ENCODE data around the gene PDE3A. TPM values are rescaled to one million over a fixed set of nuclear protein-coding genes. Genes with fewer than 3 reads are reported as not detected.
"Not testable (repeated sequence)": the region's sequence is repeated elsewhere in the genome, so short reads cannot be mapped to it uniquely, and the experiment has no call there.

PDE3A gene
- total RNA-seq, result 161 TPM
- long read RNA-seq, full-length matches to known transcripts, result 91 of 154 reads
- long read RNA-seq, partial matches to known transcripts, result 32 of 154 reads
- long read RNA-seq, other reads (novel, unspliced or antisense), result 31 of 154 reads

DNA sequence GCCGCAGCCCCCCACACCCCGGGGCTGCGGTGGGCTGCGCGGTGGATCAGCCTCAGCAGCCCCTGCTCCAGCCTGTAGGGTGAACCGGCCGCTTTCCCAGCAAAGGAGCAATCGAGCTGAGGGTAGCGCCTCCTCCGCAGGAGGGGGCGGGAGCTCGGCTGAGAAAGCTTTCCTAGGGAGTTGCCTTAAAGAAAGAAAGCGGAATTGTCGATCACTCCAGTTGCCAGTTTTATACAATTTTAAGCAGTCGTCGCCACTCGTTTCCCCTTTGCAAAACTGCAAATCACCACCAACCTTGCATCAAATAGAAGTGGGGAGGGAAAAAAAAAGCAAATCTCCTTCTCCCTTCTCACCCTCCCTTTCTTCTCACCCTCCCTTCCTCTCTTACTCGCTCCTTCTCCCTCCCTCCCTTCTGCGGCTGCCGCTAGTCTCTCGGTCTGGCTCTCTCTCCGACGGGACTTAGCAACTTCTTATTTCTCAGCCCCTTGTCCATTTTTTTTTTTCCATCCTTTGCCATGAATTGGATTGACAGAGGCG is at the start of gene PDE3A:
Gene PDE3A (plus strand): TSS at position 424 of the 537 bp plus-strand sequence. CDS start 748 bp downstream, outside the sequence.
- TF ChIP-seq, protein P1, sequence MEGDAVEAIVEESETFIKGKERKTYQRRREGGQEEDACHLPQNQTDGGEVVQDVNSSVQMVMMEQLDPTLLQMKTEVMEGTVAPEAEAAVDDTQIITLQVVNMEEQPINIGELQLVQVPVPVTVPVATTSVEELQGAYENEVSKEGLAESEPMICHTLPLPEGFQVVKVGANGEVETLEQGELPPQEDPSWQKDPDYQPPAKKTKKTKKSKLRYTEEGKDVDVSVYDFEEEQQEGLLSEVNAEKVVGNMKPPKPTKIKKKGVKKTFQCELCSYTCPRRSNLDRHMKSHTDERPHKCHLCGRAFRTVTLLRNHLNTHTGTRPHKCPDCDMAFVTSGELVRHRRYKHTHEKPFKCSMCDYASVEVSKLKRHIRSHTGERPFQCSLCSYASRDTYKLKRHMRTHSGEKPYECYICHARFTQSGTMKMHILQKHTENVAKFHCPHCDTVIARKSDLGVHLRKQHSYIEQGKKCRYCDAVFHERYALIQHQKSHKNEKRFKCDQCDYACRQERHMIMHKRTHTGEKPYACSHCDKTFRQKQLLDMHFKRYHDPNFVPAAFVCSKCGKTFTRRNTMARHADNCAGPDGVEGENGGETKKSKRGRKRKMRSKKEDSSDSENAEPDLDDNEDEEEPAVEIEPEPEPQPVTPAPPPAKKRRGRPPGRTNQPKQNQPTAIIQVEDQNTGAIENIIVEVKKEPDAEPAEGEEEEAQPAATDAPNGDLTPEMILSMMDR (IDR thresholded peaks at IDR 0.05; ENCODE audit: borderline replicate concordance), result peak; percentile 50
- H3K27me3 ChIP-seq (ENCODE audit: low read depth), result no peaks in the 10 kb centered on the region
- intact Hi-C loops (cut with micrococcal nuclease), result no loop called here
- H3K36me3 ChIP-seq, result no peaks in the 10 kb centered on the region
- peak within 1 kb of the TSS; percentile 82 for H3K4me3 ChIP-seq
- no peaks in the 10 kb centered on the region for H3K9me3 ChIP-seq (replicated peaks)
- peak within 1 kb of the TSS; percentile 98 for H3K27ac ChIP-seq (replicated peaks)
- peaks cover 65% of the 10 kb centered on the region for H3K4me1 ChIP-seq
- peak; percentile 74 for DNase-seq

GRCh38 chr12:20319366-20319765 is 49.0 kb upstream of the PDE3A start:
- Histone ChIP-seq H3K27me3 (ENCODE audit: low read depth) (no peaks in the 10 kb centered on the region), H3K4me1 (peaks cover 23% of the 10 kb centered on the region), H3K4me3 (peak overlapping the region; percentile 53), H3K27ac (replicated peaks) (peak overlapping the region; percentile 83), H3K9me3 (replicated peaks) (peaks cover 4% of the 10 kb centered on the region), H3K36me3 (no peaks in the 10 kb centered on the region)
- intact Hi-C loops (cut with micrococcal nuclease), result no loop called here
- DNase-seq, result no peak
- TF ChIP-seq, protein P1 (IDR thresholded peaks at IDR 0.05; ENCODE audit: borderline replicate concordance), result no peak

DNA sequence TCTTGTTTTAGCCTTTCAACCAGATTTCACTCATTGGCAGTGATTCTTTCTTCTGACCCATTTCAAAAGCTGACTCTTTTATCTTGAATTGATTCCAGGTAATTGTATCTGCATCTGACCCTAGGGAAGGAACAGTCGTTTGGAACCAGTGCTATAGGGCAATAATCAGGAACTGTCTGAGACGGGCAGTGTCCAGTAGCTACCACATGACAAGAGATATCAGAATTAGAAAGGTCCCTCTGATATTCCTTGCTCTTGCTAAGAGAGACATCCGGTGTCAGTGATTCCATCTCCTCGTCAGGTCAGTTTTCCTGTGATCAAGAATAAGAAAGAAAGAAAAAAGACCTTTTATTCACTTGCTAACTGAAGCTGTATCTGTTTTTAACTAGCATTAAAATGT is 47.8 kb upstream of the PDE3A start:
- H3K4me3 ChIP-seq, result peak overlapping the region; percentile 53
- intact Hi-C loops (cut with micrococcal nuclease), result no loop called here

DNA sequence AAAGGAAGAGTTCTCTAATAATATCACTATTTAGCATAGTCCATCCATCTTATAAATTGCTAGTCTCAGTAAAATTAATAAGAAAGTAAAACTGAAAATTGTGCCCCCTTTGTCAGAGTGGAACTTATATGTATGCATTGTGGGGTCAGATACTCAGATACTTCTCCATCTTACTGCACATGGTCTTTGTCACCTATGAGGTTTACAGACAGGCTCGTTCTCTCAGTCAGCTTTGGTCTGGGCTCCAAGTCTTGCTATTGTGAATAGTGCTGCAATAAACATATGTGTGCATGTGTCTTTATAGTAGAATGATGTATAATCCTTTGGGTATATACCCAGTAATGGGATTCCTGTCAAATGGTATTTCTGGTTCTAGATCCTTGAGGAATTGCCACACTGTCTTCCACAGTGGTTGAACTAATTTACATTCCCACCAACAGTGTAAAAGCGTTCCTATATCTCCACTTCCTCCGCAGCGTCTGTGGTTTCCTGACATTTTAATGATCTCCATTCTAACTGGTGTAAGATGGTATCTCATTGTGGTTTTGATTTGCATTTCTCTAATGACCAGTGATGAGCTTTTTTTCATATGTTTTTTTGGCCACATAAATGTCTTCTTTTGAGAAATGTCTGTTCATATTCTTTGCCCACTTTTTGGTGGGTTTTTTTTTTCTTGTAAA is 37.4 kb upstream of the PDE3A start:
- DNase-seq; H3K4me1 ChIP-seq; H3K36me3 ChIP-seq; H3K27me3 ChIP-seq (ENCODE audit: low read depth); H3K27ac ChIP-seq (replicated peaks); H3K4me3 ChIP-seq; intact Hi-C loops (cut with micrococcal nuclease): not testable (repeated sequence)
- H3K9me3 ChIP-seq (replicated peaks), result peaks cover 17% of the 10 kb centered on the region

More for the DNA sequence above, 47.8 kb upstream of the PDE3A start:
- peak overlapping the region; percentile 83 for H3K27ac ChIP-seq (replicated peaks)
- H3K9me3 ChIP-seq (replicated peaks), result peaks cover 4% of the 10 kb centered on the region
- DNase-seq, result no peak
- H3K27me3 ChIP-seq (ENCODE audit: low read depth), result no peaks in the 10 kb centered on the region
- no peaks in the 10 kb centered on the region for H3K36me3 ChIP-seq
- TF ChIP-seq, protein P1 (IDR thresholded peaks at IDR 0.05; ENCODE audit: borderline replicate concordance), result no peak
- H3K4me1 ChIP-seq, result peaks cover 16% of the 10 kb centered on the region

DNA sequence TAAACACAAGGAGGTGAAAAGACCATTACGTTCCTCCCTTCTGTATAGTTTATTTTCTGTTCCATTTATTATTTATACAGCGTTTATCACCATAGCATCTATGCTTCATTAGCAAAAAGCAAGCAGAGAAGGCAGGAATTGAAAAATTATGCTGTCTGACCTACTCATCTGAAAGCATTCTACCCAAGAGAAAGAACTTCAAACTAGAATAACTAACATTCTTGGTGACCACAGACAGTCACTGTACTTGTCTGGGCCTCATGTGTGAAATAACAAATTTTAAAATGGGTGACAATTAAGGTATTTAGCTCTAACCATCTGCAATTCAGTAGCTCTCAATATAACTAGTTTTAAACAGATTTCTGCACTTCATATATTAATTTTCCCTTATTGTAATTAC is 29.3 kb upstream of the PDE3A start:
- DNase-seq, result no peak
- Histone ChIP-seq H3K4me1 (no peaks in the 10 kb centered on the region), H3K9me3 (replicated peaks) (peaks cover 20% of the 10 kb centered on the region), H3K27me3 (ENCODE audit: low read depth) (no peaks in the 10 kb centered on the region), H3K4me3 (no peak overlapping the region), H3K27ac (replicated peaks) (no peak overlapping the region), H3K36me3 (peaks cover 7% of the 10 kb centered on the region)
- TF ChIP-seq, protein P1 (IDR thresholded peaks at IDR 0.05; ENCODE audit: borderline replicate concordance), result no peak
- intact Hi-C loops (cut with micrococcal nuclease), result no loop called here

DNA sequence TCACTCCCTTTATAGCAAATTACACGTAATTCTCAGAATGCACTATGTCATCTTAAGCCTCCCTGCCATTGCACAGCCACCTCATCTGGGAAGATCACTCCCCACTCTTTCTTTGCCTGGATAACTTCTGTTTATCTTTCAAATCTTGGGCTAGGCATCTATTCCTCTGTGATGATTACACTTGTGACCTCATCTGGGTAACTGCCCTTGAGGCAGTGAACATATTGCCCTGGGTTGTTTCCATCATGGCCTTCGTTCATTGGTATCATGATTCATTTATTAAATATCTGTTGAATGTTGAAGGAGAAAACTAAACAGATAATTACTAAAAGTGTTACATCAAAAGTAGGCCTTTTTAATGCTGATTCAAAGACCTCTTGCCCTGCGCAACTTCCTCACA is 26.2 kb upstream of the PDE3A start:
- Histone ChIP-seq H3K4me1 (peaks cover 14% of the 10 kb centered on the region), H3K36me3 (no peaks in the 10 kb centered on the region)
- intact Hi-C loops (cut with micrococcal nuclease), result no loop called here

More for the DNA sequence above, 26.2 kb upstream of the PDE3A start:
- Histone ChIP-seq H3K4me3 (no peak overlapping the region), H3K9me3 (replicated peaks) (no peaks in the 10 kb centered on the region), H3K27ac (replicated peaks) (no peak overlapping the region), H3K27me3 (ENCODE audit: low read depth) (no peaks in the 10 kb centered on the region)
- no peak for DNase-seq
- TF ChIP-seq, protein P1 (IDR thresholded peaks at IDR 0.05; ENCODE audit: borderline replicate concordance), result no peak
